NCI-H226 (cell line): ENCODE measurements around the gene RNF183.
A peak's percentile ranks its signal among the peaks of the same experiment; 100 is the strongest.

Experiments used
- DNase-seq: peaks from one replicate; pipeline ENCODE4 v3.0.0-alpha.2; 2015

RNF183 gene, protein sequence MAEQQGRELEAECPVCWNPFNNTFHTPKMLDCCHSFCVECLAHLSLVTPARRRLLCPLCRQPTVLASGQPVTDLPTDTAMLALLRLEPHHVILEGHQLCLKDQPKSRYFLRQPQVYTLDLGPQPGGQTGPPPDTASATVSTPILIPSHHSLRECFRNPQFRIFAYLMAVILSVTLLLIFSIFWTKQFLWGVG

DNA sequence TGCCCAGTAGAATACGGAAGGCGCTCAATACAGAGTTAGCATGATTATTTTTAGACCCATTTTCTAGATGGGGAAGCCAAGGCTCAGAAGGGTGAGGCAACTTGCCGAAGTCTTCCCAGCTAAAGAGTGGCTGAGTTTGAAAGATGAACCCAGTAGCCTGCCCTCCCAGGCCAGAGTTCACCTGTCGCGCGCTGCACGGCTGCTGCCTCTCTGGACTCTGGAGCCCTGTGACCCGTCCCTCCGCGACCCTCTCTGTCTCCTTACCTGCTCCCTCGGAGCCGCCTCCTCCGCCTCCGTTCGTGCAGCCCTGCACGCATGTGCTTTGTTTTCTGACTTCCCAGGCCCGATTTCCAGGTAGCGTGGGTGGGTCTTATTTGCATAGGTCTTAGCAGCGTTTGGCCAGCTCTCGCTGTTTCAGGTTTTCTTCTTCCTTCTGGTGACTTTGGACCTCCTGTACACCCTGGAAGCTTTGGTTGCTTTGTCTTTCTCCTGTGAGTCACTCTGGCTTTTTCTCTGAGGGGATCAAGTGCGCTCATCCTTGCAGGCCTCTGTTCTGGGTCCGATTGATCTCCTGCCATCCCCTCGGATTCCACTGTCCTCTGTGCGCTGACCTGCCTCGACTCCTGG is at the start of gene RNF183:
Gene RNF183, minus strand, starts transcription at position 585 of the 627 bp plus-strand sequence. CDS start 5,192 bp downstream, outside the sequence.
- DNase-seq, result no peak

DNA sequence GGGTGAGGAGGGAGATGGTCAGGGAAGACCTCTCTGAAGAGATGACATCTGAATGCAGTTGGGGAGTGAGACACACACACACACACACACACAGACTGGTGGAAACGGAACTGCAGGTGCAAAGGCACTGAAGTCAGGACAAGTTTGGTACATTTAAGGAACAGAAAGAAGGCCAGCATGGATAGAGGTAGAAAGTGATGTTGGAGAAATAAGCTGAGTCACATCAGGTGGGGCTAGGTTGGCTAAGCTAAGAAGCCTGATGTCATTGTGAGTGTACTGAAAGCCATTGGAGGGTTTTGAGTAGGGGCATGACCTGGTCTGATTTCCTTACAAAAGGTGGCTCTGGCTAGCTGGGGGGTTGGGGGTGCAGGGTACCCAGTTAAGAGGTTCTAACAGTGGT is 49.2 kb upstream of the RNF183 start:
- DNase-seq, result no peak

DNA sequence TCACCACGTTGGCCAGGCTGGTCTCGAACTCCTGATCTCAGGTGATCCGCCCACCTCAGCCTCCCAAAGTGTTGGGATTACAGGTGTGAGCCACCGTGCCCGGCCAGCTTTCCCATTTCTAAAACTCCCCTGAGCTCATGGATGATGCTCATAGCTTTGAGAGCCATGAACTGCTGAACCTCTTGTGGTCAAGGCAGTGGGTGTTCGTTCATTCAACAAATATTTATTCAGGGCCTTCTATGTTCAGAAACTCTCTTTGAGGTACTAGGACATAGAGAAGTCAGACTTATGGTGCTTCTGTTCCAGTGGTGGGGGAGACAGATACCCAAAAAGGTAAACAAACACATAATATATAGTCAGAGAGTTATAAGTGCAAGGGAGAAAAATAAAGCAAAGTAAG is 48.8 kb upstream of the RNF183 start:
- DNase-seq, result no peak

DNA sequence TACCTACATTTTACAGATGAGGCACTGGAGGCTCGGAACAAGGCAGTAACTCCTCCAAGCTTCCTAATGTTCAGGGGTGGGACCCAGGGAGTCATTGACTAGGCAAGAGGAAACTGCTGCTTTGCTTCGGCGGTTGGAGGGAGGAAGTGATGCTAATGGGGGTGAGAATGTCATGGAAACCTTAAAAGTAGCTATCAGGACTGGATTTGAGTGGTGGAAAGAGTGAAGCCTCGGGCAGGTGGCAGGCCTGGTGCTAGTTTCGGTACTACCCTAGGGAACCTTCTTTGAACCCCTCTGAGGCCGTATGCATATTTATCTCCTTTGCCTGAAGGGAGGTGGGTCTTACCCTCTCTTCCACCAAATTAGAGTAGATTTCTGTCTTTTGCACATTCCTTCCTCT is 47.8 kb upstream of the RNF183 start:
- no peak for DNase-seq

DNA sequence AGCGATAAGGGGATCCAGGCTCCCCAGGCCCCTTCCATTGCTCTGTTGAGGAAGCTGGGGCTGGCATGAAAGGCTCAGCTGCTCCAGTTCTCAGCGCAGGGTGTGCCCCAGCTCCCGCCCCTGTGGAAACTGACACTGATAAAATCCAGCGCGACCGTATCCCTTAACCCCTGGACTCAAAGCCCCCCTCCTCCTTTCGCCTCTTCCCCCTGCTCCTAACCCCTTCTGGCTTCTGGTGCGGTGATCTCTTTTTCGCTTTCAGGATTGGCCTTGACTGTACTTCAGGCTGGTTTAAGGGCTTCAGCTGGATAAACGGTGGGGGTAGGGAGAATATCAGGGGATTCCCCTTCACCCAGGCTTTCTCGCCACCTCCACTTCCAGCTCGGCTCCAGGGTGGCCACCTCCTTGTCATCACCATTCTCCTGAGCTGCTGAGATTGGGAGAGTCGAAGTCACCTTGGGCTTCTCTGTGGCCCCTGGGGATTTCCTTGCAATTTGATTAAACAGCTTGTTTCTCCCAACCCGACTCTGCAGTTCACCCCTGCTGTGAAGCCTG is 47.0 kb upstream of the RNF183 start:
- no peak for DNase-seq

DNA sequence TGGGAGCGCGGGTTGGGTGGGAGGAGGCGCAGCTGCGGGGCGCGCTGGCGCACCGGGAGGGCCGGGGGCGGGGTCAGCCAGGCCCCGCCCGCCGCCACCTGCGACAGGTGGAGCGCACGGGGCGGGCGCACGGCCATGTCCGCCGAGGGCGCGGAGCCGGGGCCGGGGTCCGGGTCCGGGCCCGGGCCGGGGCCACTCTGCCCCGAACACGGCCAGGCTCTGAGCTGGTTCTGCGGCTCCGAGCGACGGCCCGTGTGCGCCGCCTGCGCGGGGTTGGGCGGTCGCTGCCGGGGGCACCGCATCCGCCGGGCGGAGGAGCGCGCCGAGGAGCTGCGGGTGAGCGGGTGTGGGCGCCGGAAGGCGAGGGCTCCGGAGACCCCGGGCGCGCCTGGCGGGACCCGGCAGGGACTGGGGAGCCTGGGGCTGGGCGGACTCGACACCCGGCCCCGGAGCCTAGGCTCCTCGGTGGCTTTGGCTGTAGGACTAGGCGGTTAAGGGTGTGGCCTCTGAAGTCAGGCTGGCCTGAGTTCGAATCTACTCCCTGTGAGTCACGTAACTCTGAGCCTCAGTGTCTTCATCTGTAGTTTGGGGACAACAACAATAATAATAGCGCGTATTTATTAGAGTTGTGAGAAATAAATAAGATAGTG is 46.4 kb upstream of the RNF183 start, which contains the start of gene BSPRY:
Gene BSPRY, plus strand, starts transcription at position 97 of the 650 bp plus-strand sequence. Its CDS starts 39 bp downstream, at position 136.
- no peak for DNase-seq

DNA sequence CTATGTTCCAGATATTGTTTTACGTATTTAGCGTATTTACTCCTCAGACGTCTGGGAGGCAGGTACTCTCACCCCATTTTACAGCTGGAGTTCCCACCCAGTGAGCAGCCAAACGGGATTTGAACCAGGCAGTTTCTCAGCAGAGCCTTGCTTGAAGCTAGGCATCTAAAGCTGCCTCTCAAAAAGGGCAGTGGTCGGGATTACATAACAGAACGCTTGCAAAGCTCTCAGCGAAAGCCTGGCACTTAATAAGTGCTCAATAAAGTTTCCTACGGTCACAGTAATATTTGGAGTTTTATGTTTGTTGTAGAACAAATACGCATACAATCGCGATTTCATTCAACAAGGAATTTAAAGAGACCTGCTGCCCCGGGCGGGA is 45.9 kb upstream of the RNF183 start:
- no peak for DNase-seq

DNA sequence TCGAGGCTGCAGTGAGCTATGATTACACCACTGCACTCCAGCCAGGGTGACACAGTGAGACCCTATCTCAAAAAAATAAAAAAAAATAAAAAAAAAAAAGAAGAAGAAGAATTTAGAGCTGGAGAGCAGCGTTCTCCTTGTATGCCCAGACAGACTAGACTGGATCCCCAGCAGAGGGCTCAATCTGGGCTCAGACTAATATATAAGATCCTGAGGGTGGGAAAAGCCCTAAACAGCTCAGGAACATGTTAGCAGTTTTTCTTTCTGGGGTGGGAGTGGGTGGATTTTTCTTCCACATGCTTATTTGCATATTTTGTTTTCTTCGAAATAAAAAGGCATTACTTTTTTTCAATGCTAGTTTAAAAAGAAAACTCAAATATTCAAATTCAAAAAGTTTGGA is 45.3 kb upstream of the RNF183 start:
- no peak for DNase-seq

DNA sequence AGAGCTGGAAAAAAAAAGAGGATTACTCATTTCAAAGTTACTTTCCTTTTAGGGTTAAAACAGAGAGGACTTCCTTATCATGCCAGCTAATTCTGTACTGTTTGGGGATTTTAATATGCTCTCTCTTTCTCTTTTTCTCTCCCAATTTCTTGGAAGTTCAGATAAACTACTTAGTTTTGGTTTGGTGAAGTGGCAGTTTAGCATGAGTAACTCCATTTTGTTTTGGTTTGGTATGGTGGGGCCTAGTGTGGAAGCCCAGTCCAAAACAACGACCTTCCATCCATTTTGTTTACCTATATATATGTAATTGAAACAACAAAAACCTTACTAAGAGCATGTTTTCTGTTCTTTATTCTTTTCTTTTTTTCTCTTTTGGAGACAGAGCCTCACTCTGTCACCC is 42.5 kb upstream of the RNF183 start:
- DNase-seq, result no peak

DNA sequence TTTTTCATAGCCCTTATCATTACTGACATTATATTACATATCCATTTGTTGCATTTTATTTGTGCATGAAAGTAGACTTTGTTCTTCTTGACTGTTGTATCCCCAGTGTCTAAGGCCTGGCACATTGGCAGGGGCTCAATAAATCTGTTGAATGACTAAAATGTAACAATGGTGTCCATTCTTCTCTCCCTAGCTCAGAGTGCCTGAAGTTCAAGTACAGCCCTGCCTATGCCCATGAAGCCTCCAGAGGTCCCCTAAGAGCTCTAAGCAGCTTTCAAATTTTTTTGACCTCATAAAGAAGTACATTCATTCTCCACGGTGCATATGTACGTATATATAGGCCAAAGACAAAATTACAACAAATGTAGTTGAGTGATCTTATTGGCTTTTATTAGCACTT is 42.0 kb upstream of the RNF183 start:
- DNase-seq, result no peak

DNA sequence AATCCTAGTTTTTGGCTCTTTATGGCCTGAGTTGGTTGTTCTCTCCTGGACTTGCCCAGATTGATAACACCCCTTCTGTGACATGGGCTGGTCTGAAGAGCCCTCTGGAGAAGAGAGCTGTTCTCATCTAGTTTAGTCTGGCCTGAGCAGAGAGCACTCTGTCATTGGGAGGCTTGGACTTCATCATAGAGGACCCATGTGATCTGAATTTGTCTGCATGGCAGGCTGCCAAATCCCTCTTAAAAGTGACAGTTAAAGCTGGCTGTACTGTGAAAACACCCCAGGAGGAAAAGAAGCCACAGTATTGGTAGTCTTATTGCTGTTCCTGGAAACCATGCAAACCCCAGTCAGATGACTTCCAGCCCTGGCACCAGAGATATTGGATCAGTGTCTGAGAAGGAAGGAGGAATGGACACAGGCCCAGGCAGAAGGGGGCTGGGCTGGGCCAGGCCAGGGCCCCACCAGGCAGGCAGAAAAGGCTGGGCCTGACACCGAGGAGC is 40.6 kb upstream of the RNF183 start:
- DNase-seq, result no peak

DNA sequence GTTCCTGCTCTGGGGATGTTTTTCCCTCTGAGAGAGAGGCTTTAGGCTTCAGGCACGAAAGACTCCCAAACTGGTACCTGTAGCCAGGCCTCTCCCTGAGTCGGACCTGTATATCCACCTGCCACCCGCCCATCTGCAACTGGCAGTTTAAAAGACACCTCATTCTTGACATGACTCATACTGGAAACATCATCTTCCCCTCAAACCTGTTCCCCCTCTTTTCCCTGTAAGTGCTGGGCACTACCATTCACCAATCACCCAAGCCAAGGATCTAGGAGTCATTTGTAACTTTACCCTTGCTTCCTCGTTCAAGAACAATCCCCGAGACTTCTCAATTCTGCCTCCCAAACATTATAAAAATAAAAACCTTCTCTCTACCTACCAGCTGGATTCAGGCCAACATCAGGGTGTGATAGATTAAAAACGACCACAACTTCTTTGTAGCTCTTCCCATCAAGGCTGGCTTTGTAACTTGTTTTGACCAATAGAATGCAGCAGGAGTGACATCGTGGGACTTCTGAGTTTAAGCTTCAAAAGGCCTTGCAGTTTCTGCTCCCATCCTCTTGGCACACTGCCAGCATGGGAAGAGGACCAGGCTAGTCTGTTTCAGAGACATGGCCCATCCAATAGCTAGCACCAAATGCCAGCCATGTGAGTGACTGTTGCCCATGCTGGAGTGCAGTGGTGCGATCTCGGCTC is 38.7 kb upstream of the RNF183 start:
- no peak for DNase-seq

DNA sequence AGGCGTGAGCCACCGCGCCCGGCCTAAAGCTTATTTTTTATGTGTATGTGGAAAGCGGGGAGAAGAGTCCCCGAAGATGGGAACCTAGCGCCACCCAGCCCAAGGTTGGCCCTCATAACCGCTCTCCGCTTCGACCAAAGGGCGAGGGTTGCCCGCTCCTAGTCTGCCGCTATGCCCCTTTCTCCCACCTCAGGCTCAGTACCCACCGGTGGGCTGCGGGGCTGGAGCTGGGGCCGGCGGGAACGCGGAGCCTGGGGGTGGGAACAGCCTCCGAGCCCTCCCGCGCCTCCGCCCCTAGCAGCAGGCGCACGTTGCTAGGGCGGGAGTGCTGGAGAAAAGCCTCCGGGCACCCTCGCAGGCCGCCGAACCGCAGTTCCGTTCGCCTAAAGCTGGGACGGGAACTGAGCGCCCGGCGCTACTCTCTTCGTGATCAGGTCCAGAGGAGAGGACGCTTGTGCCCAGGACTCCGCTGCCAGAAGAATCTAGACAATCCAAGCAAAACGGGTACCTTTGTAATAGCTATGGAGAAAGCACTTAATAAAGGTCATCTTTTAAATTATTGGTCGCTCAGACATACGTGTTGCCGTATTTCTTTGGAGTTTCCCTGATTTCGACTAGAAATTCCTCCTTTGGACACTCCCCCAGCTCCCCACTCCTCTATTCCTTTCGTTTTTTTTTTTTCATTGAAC is 37.0 kb upstream of the RNF183 start, which contains the start of gene WDR31:
Gene WDR31, minus strand, starts transcription at position 265 of the 689 bp plus-strand sequence. CDS start 8,253 bp downstream, outside the sequence.
- peak; percentile 80 for DNase-seq

DNA sequence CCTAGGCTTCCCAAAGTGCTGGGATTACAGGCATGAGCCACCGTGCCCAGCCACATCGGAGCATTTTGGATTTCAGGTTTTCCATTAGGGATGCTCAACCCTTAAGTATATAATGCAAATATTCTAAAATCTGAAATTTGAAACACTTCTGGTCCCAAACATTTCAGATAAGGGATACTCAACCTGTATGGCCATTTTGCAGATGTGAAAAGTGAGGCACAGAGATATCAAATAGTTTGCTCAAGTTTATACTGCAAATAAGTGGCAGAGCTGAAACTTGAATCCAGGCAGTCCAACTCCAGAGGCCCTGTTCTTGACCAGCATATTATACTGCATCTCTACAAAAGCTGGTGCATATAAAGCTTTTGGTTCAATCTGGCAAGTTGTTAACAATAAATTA is 34.5 kb upstream of the RNF183 start:
- no peak for DNase-seq

DNA sequence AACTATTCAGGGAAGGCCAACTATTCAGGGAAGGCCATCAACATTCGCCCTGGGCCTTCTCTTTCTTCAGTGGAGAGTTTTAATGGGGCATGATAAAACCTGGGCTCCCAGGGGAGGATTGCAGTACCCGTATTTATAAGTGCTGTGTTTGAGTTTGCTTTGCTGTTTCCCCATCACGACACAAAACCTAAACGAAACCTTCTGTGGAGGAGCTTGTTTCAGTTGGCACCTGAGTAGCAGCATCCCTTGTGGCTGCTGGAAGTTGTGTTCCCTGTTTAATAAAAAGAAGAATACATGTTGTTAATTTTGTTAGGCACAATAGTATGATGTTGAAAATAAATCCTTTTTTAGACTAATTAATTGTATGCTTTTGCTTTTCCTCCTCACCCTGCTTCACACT is 28.6 kb upstream of the RNF183 start:
- DNase-seq, result no peak

DNA sequence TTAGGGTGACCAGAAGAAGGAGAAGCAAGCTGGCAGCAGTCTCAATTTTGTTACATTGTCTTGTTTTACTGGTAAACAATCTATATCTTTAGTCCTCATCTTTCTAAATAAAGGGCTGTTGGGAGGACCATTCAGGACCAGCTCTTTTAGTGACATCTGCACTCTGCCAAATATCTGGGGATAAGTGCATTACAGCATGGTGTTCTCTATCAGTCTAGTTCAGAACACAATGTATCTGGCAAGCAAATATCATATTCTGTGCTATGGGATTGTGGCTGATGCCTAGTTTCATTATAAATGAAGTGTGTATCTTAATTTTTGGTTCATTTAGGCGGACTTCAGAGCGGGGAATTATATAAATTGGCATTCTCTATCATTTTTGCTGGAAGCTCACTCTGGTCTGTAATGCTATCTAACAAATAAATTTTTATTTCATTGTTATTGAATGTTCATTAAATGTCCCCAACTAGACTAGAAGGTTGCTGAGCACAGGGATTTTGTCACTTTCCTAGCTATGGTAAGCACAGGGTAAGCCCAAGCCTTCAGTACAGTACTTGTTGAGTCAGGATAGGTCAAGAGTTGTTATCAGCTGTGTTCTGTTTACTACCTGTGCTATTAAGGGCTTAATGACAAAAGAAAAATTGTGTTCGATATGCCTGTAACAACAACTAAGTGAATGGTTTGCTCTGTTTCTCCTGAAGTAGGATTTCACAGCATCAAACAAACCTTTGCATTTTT is 25.0 kb upstream of the RNF183 start:
- no peak for DNase-seq

DNA sequence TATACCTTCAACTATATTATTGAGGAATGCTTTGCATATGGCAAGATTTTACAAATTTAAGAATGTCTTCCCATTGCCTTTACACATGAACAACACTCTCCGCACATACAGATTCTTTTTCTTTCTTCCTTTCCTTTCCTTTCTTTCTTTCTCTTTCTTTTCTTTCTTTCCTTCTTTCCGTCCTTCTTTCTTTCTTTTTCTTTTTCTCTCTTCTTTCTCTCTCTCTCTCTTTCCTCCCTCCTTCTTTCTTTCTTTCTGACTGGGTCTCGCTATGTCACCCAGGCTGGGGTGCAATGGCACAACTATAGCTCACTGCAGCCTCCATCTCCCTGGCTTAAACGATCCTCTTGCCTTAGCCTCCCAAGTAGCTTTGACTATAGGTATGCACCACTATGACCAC is 23.1 kb upstream of the RNF183 start:
- no peak for DNase-seq

DNA sequence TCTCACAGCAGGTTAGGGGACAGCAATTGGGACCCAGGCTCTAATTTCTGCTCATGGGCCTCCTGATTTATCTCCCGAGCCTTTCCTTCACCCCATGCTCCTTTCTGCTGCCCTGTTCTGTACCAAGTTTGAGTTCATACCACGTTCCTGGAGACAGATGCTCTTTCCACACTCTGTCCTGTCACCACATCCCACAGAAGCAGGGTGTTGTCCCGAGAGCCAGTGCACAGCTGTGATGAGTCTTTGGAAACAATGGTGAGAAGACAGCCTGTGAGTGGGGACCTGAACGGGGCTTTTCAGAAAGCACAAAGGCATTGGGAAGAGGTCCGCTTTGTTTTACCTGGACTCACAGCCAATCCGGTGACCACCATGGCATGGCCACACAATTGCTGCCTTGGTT is 19.5 kb upstream of the RNF183 start:
- no peak for DNase-seq

DNA sequence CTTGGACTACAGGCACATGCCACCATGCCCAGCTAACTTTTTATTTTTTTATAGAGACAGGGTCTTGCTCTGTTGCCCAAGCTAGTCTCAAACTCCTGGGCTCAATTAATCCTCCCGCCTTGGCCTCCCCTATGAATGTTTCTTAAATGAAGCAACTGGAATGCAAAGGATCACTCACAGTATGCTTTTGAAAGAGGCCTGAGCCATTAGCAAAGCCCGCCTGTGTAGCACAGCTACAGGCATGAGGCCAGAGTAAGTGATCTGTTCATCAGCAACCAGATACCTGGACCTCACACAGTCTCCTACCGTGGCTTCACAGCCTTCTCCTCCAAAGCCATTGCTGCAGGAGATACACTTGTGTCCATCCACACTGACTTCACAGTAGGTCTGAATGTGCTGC is 16.9 kb upstream of the RNF183 start:
- DNase-seq, result no peak

DNA sequence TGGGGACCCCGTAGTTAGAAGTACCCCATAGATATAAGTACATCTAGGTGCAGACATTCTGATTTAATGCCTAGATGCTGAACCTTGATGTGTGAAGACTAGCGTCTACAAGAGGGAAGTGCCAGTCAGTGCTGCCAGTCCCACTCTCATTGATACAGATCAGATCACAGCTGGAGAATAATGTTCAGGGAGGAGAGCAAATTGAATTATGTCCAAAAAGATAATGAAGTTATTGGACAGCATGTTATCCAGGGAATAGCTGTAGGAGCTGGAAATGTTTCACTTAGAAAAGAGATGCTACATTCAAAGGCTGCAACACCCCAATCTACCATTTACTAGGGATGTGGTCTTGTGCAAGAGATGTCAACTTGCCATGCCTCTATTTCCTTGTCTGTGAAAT is 15.9 kb upstream of the RNF183 start:
- DNase-seq, result no peak

DNA sequence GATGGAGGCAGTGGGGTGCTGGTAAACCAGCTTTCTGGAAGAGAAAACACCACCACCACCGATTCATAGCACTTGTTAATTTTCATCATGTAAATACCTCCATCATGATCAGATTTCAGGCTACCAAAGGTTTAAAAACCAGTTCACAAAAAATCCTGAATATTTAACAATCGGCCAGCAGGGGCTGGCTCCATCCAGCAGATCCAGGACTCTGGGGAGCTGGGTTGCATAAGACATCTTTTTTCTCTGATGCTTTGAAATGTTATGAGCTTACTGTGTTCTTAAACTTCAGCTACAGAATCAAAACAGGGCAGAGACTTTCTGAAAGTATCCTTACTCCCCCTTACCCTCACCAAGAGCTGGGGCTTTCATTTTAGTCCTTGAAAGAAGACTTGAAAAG is 14.6 kb upstream of the RNF183 start:
- DNase-seq, result no peak

DNA sequence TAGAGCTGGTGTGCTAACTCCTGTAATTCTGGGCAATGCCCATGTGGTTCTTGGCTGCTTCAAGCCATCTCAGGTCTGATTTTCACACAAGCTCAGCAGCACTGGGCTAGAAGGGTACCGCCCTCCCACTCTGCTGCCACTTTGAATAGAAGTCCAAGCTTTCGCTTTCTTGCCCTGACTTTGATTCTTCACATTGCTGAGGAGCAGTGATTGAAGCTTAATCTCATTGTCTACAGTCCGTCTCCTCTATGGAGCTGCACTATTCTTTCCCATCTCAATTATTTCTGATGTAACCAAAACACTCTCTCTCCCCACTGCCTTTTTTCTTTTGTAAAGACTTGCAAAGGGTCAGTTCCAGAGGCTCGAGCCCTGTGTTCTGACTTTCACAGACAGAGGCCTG is 12.9 kb upstream of the RNF183 start:
- DNase-seq, result no peak
